PC-9 (cell line): ENCODE measurements around the gene COL4A4.

Experiments
- EZH2 ChIP-seq: fragments of 200-600 bp; sonication (generic); IDR thresholded peaks from 2 replicates; pipeline ENCODE4 v1.8.0; 2017; ENCODE audit warnings: antibody characterized with exemption, low read depth
- TF ChIP-seq, protein P1 (sequence below): fragments of 200-600 bp; sonication (generic); conservative IDR thresholded peaks from 2 replicates; pipeline ENCODE4 v1.6.1; 2017; ENCODE audit warnings: mixed run types, antibody characterized with exemption, mild to moderate bottlenecking, moderate library complexity

DNA sequence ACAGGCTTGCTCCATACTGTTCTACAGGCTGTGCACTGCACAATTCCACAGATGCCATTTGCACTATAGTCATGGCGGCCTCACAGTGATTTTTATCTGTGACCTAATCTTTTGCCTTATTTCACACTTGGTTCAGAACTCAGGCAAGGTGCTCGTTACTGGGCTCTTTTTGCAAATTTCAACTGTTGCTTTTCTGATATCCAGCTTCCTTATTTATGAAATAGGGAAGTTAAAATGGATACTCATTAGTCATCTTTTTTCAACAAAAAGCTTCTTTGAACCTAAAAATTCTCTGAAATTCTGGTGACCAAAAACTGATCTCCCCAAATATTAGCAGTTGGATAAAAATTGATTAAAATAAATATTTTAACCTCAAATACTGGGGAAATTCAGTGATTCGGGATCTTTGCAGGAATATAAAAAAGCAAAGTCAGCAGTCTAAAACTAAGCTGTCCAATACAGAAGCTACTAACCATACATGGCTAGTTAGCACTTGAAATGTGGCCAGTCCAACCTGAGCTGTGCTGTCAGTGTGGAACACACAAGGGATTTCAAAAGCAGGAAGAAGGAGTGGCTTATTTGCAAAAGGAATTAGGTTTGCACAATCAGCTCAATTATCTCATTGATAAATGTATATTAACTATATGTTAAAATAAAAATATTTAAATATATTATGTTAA, 134.4 kb downstream of the COL4A4 start:
- TF ChIP-seq, protein P1, sequence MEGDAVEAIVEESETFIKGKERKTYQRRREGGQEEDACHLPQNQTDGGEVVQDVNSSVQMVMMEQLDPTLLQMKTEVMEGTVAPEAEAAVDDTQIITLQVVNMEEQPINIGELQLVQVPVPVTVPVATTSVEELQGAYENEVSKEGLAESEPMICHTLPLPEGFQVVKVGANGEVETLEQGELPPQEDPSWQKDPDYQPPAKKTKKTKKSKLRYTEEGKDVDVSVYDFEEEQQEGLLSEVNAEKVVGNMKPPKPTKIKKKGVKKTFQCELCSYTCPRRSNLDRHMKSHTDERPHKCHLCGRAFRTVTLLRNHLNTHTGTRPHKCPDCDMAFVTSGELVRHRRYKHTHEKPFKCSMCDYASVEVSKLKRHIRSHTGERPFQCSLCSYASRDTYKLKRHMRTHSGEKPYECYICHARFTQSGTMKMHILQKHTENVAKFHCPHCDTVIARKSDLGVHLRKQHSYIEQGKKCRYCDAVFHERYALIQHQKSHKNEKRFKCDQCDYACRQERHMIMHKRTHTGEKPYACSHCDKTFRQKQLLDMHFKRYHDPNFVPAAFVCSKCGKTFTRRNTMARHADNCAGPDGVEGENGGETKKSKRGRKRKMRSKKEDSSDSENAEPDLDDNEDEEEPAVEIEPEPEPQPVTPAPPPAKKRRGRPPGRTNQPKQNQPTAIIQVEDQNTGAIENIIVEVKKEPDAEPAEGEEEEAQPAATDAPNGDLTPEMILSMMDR, result no peak
- TF ChIP-seq EZH2, result no peak
